Measurements from ENCODE around the gene SP5. TPM values are rescaled to one million over a fixed set of nuclear protein-coding genes. Genes with fewer than 3 reads are reported as not detected.

SP5 gene
- total and polyA plus RNA-seq, 2 donors (not counting 1 experiment from before 2014, with no cell fraction given), result not detected

DNA sequence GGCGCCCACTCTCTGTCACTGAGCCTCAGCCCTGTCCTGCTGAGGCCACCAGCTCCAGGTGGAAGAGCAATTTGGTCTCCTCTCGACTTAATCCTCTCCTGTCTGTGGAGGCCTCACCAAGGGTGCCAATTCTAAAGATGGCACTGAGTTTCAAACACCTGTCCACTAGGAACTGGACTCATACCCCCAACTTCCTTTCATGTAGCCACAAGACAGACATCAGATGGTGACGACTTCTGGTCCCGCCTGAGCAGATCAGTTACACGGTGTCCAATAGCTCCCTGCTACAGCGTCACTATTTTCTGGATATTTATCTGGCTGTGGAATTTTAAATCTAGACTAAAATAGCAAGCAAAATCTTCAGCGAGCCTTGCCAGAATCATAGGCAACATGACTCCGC, 24.5 kb upstream of the SP5 start:
- Histone ChIP-seq H3K27me3 (replicated peaks in 1 of 4; ENCODE audit: control extremely low read depth in 1 of 4, control insufficient read depth in 3 of 4, insufficient read depth in 4 of 4, low read length in 3 of 4) (no peaks in the 10 kb centered on the region), H3K9me3 (ENCODE audit: control extremely low read depth in 1 of 3, control insufficient read depth in 2 of 3, insufficient read depth in 1 of 3, low read length in 2 of 3) (no peaks in the 10 kb centered on the region), H3K79me2 (ENCODE audit: control insufficient read depth, insufficient read depth, low read length) (no peaks in the 10 kb centered on the region), H3K27ac (ENCODE audit: low read length in 2 of 2) (no peak overlapping the region), H3K9ac (ENCODE audit: low read length) (no peak overlapping the region), H4K20me1 (ENCODE audit: control insufficient read depth, insufficient read depth, low read length, poor library complexity, severe bottlenecking) (no peaks in the 10 kb centered on the region), H3K4me1 (ENCODE audit: control insufficient read depth in 2 of 2, insufficient read depth in 2 of 2, low read length in 2 of 2) (no peaks in the 10 kb centered on the region), H3K4me2 (replicated peaks; ENCODE audit: low read depth, low read length, poor library complexity, severe bottlenecking) (no peak overlapping the region), H3K36me3 (replicated peaks in 1 of 2; ENCODE audit: control extremely low read depth in 1 of 2, control insufficient read depth in 1 of 2, extremely low read depth in 1 of 2, insufficient read depth in 2 of 2, low read length in 1 of 2) (no peaks in the 10 kb centered on the region), H3K4me3 (ENCODE audit: control extremely low read depth in 1 of 5, extremely low read depth in 1 of 5, insufficient read depth in 1 of 5, low read depth in 2 of 5, low read length in 4 of 5) (no peak overlapping the region), H2AFZ (ENCODE audit: insufficient read depth, low read depth, low read length, poor library complexity, severe bottlenecking) (no peak overlapping the region)
- DNase-seq (no peak), ATAC-seq (ENCODE audit: low read depth) (no peak)
- Mint-ChIP-seq H3K27me3 (peaks cover 6% of the 10 kb centered on the region), H3K4me3 (no peak overlapping the region), H3K4me1 (no peaks in the 10 kb centered on the region), H3K9me3 (ENCODE audit: insufficient read depth) (no peaks in the 10 kb centered on the region), H3K27ac (no peak overlapping the region)
- TF ChIP-seq EZH2 (IDR thresholded peaks at IDR 0.05; ENCODE audit: borderline replicate concordance, insufficient read depth, low read depth, low read length, poor library complexity, severe bottlenecking), result no peak
- TF ChIP-seq, protein P1, sequence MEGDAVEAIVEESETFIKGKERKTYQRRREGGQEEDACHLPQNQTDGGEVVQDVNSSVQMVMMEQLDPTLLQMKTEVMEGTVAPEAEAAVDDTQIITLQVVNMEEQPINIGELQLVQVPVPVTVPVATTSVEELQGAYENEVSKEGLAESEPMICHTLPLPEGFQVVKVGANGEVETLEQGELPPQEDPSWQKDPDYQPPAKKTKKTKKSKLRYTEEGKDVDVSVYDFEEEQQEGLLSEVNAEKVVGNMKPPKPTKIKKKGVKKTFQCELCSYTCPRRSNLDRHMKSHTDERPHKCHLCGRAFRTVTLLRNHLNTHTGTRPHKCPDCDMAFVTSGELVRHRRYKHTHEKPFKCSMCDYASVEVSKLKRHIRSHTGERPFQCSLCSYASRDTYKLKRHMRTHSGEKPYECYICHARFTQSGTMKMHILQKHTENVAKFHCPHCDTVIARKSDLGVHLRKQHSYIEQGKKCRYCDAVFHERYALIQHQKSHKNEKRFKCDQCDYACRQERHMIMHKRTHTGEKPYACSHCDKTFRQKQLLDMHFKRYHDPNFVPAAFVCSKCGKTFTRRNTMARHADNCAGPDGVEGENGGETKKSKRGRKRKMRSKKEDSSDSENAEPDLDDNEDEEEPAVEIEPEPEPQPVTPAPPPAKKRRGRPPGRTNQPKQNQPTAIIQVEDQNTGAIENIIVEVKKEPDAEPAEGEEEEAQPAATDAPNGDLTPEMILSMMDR (IDR thresholded peaks at IDR 0.05), result no peak
- 83% methylated on average over 5 of the region's 8 CpGs for WGBS (ENCODE audit: insufficient coverage)
- CTCF ChIA-PET, result no interaction called here
- intact Hi-C loops (cut with micrococcal nuclease), result no loop called here
- POLR2A ChIA-PET, result no interaction called here

DNA sequence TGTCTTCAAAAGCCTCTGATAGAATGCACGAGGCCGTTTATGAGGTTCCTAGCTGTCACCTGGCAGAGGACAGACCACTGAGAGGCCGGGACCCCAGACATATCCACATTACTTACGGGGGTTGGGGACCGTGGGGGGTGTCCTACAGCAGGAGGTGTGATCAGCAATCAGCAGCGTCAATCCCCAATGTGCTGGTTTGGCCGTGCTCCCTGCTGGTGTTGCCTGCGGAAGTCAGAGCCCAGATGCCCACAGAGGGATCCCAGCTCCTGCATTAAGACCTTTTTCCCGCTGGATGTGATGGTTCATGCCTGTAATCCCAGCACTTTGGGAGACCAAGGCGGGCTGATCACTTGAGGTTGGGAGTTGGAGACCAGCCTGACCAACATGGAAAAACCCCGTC, 20.8 kb upstream of the SP5 start:
- ATAC-seq (ENCODE audit: low read depth) (no peak), DNase-seq (no peak)
- WGBS (ENCODE audit: insufficient coverage), result 82% methylated on average over 9 of the region's 11 CpGs
- H3K27ac ChIP-seq (ENCODE audit: low read length in 2 of 2), result no peak overlapping the region
- H3K36me3 ChIP-seq (replicated peaks in 1 of 2; ENCODE audit: control extremely low read depth in 1 of 2, control insufficient read depth in 1 of 2, extremely low read depth in 1 of 2, insufficient read depth in 2 of 2, low read length in 1 of 2), result no peaks in the 10 kb centered on the region
- H3K4me3 ChIP-seq (ENCODE audit: control extremely low read depth in 1 of 5, extremely low read depth in 1 of 5, insufficient read depth in 1 of 5, low read depth in 2 of 5, low read length in 4 of 5), result no peak overlapping the region
- intact Hi-C loops (cut with micrococcal nuclease), result no loop called here
- H2AFZ ChIP-seq (ENCODE audit: insufficient read depth, low read depth, low read length, poor library complexity, severe bottlenecking), result no peak overlapping the region
- H3K27ac Mint-ChIP-seq, result no peak overlapping the region
- POLR2A ChIA-PET, result no interaction called here
- H4K20me1 ChIP-seq (ENCODE audit: control insufficient read depth, insufficient read depth, low read length, poor library complexity, severe bottlenecking), result no peaks in the 10 kb centered on the region
- H3K4me3 Mint-ChIP-seq, result no peak overlapping the region
- CTCF ChIA-PET, result no interaction called here
- no peak overlapping the region for H3K9ac ChIP-seq (ENCODE audit: low read length)
- H3K27me3 Mint-ChIP-seq, result peaks cover 22% of the 10 kb centered on the region
- H3K9me3 ChIP-seq (ENCODE audit: control extremely low read depth in 1 of 3, control insufficient read depth in 2 of 3, insufficient read depth in 1 of 3, low read length in 2 of 3), result no peaks in the 10 kb centered on the region
- no peaks in the 10 kb centered on the region for H3K79me2 ChIP-seq (ENCODE audit: control insufficient read depth, insufficient read depth, low read length)
- H3K27me3 ChIP-seq (replicated peaks in 1 of 4; ENCODE audit: control extremely low read depth in 1 of 4, control insufficient read depth in 3 of 4, insufficient read depth in 4 of 4, low read length in 3 of 4), result peaks cover 0 to 3% (median 0%) of the 10 kb centered on the region in 4 experiments
- no peaks in the 10 kb centered on the region for H3K4me1 Mint-ChIP-seq
- H3K4me1 ChIP-seq (ENCODE audit: control insufficient read depth in 2 of 2, insufficient read depth in 2 of 2, low read length in 2 of 2), result no peaks in the 10 kb centered on the region
- H3K4me2 ChIP-seq (replicated peaks; ENCODE audit: low read depth, low read length, poor library complexity, severe bottlenecking), result no peak overlapping the region
- no peak for TF ChIP-seq EZH2 (IDR thresholded peaks at IDR 0.05; ENCODE audit: borderline replicate concordance, insufficient read depth, low read depth, low read length, poor library complexity, severe bottlenecking)
- TF ChIP-seq, protein P1 (IDR thresholded peaks at IDR 0.05), result no peak
- no peaks in the 10 kb centered on the region for H3K9me3 Mint-ChIP-seq (ENCODE audit: insufficient read depth)

Data from B cell (primary cell).